Hypothalamus (tissue), 51 donors: Measurements from ENCODE around the gene COL9A3.

Experiments
- DNase-seq, 51 donors: peaks; one replicate each; lab custom pipeline; 2025; lab: John Stamatoyannopoulos, UW

The COL9A3 gene

DNA sequence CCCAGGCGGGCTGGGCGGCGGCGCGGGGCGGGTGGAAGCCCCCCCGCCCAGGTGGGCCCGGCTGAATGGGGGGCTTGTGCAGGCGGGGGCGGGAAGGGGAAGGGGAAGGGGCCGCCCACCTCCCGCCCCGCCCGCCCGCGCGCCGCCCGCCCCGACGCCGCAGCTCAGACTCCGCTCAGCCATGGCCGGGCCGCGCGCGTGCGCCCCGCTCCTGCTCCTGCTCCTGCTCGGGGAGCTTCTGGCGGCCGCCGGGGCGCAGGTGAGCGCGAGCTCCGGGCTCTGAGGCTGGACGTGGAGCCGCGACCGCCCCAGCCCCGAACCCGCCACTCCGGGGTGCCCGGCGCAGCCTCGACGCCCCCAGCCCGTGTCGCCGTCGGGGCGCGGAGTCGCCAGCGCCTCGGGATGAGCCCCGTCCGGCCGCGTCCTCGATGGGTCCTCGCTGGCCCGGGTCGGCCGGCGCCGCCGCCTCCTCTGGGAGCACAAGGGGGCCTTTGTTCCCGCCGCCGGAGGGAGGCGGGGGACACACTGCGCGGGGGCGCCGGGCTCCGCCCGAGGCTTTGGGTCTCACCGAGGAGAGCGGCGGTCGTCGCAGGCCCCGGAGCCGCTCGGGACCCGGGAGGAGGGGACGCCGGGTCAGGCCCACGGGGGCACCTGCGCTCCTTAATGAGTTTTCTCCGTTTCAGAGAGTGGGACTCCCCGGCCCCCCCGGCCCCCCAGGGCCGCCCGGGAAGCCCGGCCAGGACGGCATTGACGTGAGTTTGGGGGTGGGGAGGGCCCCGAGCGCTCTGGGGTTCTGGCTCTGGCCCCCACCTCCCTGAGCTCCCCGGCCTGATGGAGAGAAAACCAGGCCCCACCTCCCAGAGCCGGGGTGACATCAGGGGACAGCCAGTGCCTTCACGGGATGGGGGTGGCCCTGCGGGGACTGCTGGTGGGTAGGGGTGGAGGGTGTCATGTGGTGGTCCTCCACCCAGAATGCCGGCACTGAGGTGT lies at the start of gene COL9A3:
Gene COL9A3 (plus strand): TSS at position 167 of the 990 bp plus-strand sequence. CDS start 15 bp downstream, at position 182.
- DNase-seq = peak in 38 of 51 donors; percentile 10 to 82 (median 51)

GRCh38 chr20:62768234-62768546 lies 48.7 kb upstream of the COL9A3 start:
- DNase-seq = no peak

DNA sequence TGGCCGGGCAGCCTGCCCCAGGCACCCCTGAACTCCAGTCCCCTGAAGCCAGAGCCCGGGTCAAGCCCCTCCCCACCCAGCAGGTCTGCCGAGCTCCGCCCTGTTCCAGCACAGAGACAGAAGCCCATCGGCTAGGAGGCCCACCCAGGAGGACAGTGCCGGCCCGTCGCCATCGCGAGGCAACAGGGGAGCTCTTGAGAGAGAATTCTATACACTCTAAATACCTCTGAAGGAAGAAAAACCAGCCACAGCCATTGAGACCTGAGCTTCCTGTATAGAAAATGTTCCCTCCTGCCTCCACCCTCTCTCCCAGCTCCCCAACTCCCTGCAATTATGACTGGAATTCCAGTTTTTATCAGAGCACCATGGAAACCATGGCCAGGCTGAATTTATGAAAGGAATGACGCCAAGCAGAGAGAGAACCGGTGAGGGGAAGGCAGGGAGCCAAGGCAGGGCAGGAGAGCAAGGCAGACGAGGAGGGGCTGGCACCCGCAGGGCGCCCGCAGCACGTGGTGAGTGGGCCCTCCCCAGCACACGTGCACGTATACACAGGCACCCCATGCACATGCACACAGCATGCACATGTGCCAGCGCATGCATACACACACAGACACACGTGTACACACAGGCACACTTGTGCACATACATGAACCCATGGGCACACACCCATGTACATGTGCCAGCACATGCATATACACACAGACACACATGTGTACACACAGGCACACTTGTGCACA lies 48.1 kb upstream of the COL9A3 start:
- peak in 11 of 51 donors; percentile 10 to 51 (median 26) for DNase-seq

DNA sequence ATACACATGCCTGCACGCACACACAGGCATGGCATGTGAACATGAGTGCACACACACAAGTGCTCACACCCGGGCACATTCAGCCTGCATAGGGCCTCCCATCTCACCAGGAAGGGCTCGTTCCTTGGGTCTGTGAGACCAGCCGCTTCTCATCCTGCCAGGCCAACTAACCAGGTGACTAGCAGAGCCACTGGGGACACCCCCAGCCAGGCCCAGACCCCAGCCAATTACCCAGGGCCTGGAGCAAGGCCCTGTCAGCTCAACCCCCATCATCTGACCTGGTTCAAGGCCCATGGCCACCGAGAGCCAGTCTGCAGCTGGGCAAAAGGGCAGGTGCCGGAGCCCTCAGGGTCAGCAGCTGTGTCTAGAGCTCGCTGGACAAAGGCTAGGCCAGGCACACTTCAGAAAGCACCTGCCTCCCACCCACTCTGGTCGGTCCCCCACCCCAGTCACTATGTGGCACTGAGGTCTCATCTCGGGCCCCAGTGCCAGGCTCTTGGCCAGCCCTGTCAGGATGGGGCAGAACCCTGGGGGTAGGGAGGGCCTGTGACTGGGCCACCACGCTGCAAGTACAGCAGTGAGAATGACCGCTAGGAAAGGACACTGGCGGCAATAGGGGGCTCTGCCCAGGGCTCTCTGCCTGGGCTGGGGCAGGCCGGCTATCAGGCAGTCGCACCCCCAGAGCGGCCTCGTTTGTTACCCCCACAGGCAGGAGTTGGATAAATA lies 47.3 kb upstream of the COL9A3 start:
- DNase-seq = no peak

DNA sequence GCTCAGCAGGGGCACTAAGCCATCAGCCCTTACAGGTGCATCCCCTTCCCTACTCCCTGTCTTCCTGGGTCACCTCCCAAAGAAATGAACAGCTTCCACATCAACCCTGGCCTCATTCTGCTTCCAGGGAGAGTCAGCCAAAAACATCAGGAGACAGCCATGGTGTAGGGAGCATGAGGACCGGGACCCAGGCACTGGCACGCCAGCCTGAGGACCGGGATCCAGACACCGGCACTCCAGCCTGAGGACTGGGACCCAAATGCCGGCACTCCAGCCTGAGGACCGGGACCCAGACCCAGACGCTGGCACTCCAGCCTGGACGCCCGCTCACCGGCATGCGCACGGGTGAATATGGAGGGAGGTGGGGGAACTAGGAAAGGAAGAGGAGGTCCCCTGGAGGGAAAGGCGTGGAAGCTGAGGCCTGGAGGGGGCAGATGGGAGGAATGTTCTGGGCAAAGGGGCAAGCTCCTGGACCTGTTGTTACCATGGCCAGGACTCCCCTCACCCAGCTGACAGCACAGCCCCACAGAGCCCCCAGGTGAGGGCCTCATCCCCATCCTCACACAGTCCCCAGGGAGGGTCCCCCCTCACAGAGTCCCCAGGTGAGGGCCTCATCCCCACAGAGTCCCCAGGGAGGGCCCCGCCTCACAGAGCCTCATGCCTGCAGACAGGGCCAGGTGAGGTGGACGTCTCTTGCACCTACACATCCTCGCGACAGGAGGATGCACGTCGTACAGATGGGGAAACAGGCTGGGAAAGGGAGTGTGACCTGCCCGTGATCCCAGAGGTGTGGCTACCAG lies 46.5 kb upstream of the COL9A3 start:
- no peak for DNase-seq

DNA sequence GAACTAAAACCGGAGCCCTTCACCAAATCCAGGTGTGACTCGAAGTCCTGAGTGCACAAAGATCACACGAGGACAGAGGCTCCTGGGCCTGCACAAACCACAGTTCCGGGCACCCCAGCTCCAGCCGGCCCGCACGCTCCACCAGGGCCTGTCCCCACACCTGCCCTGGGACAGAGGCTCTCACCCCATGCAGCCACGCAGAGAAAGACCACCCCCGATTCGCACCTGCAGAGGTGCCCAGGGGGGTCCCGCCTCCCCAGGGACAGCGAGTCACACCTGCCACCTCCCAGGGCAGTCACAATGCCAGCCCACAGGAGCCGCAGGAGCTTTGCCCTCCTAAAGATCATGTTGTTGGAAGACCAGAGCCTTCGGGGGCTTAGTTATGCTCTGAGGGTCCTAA lies 45.9 kb upstream of the COL9A3 start:
- DNase-seq = no peak

DNA sequence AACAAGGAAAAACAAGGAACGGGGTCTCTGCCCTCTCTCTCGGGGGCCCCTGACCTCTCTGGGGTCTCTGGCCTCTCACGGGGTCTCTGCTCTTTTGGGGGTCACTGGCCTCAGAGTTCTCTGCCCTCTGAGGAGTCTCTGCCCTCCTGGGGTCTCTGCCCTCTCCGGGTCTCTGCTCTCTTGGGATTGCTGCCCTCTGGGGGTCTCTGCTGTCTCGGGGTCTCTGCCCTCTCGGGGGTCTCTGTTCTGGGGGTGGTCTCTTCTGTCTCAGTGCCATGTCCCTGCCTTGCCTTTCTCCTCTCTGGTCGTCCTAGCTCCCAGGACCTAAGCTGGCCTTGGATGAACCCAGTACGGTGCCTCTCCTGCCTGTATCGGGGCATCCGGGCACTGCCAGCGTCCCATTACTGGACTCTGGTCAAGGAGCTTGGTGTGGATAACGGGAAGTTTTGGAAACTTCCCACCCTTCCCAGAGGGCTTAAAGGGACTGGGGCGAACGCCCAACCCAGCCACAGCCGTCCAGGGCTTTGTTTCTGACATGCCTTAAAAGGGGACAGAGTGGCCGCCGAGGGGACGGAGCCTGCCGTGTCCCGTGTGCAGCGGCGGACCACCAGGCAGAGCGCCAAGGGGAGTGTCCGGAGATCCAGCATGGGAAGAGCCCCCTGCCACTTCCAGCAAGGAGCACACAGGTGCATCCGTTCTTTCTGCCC lies 45.3 kb upstream of the COL9A3 start:
- DNase-seq = no peak

GRCh38 chr20:62772103-62772611 lies 44.7 kb upstream of the COL9A3 start:
- no peak for DNase-seq

DNA sequence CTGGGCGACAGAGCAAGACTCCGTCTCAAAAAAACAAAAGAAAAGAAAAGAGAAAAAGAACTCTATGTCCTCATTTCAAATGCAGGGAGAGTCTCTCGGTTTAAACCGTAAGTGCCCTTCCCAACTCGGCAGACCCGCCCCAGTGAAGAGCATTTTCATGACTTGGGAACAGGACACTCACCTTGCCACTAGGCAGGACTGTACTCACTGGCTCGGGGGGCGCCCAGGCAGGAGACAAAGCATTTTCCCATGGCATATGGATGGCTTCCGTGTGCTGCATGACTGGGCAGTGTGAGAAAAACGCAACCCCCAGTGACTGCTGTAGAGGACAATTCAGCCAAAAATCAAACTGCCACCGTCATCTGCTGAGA lies 44.2 kb upstream of the COL9A3 start:
- no peak for DNase-seq

- DNase-seq = peak in 2 of 51 donors; percentile 15 to 20
Measured at GRCh38 chr20:62772990-62773844, 43.6 kb upstream of the COL9A3 start.

GRCh38 chr20:62773845-62774714 lies 42.8 kb upstream of the COL9A3 start:
- peak in 1 of 51 donors; percentile 50 for DNase-seq

- DNase-seq = no peak
Measured at GRCh38 chr20:62774762-62775161, 42.1 kb upstream of the COL9A3 start.

DNA sequence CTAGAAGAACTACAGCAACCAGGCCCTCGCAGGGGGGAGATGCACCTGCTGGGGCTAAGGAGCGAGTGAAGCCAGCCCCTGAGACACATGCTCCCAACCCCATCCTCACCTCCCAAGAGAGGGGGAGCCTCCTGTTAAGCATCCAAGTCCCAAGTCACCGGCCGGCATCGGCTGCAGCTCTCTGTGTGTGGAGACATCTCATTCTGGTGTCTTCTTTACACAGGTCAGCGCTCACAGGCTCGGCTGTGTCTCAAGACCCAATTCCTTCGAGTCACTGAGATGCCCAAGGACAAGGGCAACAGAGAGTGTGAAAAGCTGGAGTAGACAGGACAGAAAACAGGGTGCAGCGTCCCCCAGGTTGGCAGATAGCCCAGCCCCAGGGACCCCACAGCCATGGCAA lies 41.6 kb upstream of the COL9A3 start:
- DNase-seq = no peak

DNA sequence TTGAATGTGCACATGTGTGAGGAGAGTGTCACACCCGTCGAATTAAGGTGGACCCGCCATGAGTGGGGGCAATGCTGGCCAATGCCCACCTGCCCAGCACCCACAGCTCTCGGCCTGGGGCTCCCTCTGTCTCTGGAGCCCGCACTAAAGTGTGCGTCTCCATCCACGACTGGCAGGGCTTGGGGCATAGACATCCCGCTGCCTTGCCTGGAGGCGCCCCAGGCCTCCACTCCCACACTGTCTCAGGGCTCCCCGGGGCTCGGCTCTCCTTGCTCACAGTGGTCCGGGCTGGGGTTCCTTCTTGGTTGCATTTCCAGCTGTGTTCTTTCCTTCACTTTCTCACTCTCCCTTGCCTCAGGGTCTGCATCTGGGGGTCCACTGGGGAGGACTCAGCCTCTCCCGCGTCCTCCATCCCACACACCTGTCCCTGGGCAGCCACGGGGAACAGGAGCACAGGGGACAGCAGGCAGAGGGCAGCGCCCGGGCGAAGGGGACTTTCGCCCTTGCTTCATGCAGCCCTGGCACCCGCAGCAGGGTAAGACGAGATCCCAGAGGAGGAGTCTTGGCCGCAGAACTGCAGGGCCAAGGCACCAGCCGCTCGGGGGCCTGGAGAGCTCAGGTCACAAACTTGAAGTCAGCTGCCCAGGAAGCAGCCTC lies 40.7 kb upstream of the COL9A3 start:
- no peak for DNase-seq

DNA sequence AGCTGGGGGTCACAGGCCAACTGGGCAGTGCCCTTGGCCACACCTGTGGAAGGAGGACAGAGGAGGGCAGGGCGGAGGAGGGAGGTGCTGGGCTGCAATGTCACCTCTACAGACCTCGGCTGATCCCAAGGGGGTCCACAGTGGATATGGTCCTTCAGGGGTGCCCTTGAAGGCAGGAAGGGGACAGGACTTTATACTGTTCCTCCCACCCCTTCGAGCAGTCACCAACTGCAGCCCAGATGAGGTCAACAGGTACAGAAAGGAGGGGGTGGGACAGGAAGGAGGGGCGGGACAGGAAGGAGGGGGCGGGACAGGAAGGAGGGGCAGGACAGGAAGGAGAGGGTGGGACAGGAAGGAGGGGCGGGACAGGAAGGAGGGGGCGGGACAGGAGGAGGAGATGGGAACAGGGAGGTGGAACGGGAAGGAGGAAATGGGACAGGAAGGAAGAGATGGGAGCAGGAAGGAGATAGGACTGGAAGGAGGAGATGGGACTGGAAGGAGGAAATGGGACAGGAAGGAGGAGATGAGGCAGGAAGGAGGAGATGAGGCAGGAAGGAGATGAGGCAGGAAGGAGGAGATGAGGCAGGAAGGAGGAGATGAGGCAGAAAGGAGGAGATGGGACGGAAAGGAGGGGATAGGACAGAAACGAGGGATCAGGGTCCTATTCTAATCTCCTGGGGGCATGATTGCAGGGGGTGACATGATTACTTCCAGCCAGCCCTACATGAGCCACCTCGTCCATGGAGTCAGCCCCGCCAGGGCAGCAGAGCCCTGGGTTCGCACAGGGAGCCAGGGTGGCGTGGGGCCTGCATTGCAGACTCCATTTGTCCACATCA lies 39.9 kb upstream of the COL9A3 start:
- DNase-seq = no peak

DNA sequence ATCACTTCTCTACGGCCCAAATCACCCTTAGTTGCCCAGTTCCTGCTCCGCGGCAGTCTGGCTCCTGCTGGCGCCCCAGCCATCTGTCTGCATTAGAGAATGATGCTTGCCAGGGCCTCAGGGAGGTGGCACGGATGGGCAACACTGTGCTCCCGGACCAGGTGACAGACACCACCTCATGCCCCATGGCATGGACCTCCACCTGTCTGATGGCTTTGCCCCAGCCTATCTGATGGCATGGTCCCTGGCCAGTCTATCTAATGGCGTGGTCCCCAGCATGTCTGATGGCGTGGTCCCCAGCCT lies 39.4 kb upstream of the COL9A3 start:
- DNase-seq = no peak
